T-helper 9 cell (primary cell): ENCODE measurements around the gene ANAPC10.
"Not testable (repeated sequence)": the region's sequence is repeated elsewhere in the genome, so short reads cannot be mapped to it uniquely, and the experiment has no call there.

ENCODE experiments used
- DNase-seq: peaks from one replicate; pipeline ENCODE4 v3.0.0-alpha.2; 2020

ANAPC10 gene

GRCh38 chr4:145000656-145001055, 97.3 kb downstream of the ANAPC10 start:
- DNase-seq: not testable (repeated sequence)

GRCh38 chr4:144989306-144989705, 108.7 kb downstream of the ANAPC10 start:
- no peak for DNase-seq

GRCh38 chr4:144985531-144985930, 112.5 kb downstream of the ANAPC10 start:
- no peak for DNase-seq

- DNase-seq: no peak
Measured at GRCh38 chr4:144985014-144985413, 113.0 kb downstream of the ANAPC10 start.

GRCh38 chr4:144984241-144984640, 113.8 kb downstream of the ANAPC10 start:
- no peak for DNase-seq

- DNase-seq: no peak
Measured at GRCh38 chr4:144975718-144976117, 122.3 kb downstream of the ANAPC10 start.

- DNase-seq: no peak
Measured at GRCh38 chr4:144970597-144970996, 127.4 kb downstream of the ANAPC10 start.

GRCh38 chr4:144969821-144970220, 128.2 kb downstream of the ANAPC10 start:
- DNase-seq: no peak

- no peak for DNase-seq
Measured at GRCh38 chr4:144968606-144969005, 129.4 kb downstream of the ANAPC10 start.

- no peak for DNase-seq
Measured at GRCh38 chr4:144967161-144967560, 130.8 kb downstream of the ANAPC10 start.

GRCh38 chr4:144962300-144962699, 135.7 kb downstream of the ANAPC10 start:
- no peak for DNase-seq

- no peak for DNase-seq
Measured at GRCh38 chr4:144955104-144955503, 142.9 kb downstream of the ANAPC10 start.

GRCh38 chr4:144954230-144954629, 143.8 kb downstream of the ANAPC10 start:
- DNase-seq: no peak

GRCh38 chr4:144948421-144948820, 149.6 kb downstream of the ANAPC10 start:
- DNase-seq: no peak

- no peak for DNase-seq
Measured at GRCh38 chr4:144948009-144948408, 150.0 kb downstream of the ANAPC10 start.
